Measurements from ENCODE around the gene SLC4A9.
"Not testable (repeated sequence)": the region's sequence is repeated elsewhere in the genome, so short reads cannot be mapped to it uniquely, and the experiment has no call there.

SLC4A9 gene

GRCh38 chr5:140338908-140339307, 21.1 kb upstream of the SLC4A9 start:
- no peak for DNase-seq

DNA sequence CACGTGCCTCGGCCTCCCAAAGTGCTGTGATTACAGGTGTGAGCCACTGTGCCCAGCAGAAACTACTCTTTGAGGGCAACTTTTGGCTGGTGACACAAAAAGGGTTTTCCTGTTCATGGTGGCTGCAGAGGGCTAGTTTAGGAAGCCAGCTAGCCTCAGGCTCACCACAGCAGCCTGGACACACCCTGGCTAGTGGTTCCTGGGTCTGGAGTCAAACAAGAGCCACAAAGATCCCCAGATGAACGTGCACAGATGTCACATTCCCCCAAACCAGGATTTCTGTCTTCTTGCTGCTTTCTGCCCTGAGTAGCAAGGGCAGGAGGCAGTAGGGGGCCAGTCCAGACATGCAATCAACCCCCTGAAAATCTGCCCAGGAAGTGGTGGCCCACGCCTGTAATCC, 20.4 kb upstream of the SLC4A9 start:
- no peak for DNase-seq

GRCh38 chr5:140340605-140341121, 19.3 kb upstream of the SLC4A9 start:
- DNase-seq: no peak

GRCh38 chr5:140341591-140341990, 18.4 kb upstream of the SLC4A9 start:
- no peak for DNase-seq

- no peak for DNase-seq
These were observed 17.7 kb upstream of the SLC4A9 start for GRCh38 chr5:140342287-140342686.

DNA sequence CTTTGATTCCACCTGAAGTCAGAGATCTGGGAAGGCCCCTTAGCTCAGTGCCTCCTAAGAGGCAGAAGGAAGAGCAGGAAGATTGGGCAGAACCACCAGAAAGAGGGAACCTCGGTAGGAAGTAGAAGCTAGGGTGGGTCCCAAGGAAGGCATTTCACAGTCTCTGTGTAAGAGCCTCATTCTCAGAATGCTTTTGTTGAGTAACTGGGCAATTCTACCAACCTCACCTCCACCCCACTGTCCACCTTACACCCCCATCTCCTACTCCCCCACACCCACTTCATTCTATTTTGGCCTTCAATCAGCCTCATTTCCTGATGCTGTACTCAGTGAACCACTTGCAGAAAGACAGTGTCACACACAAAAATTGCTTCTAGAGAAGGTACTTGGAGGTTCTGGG, 17.1 kb upstream of the SLC4A9 start:
- no peak for DNase-seq

DNA sequence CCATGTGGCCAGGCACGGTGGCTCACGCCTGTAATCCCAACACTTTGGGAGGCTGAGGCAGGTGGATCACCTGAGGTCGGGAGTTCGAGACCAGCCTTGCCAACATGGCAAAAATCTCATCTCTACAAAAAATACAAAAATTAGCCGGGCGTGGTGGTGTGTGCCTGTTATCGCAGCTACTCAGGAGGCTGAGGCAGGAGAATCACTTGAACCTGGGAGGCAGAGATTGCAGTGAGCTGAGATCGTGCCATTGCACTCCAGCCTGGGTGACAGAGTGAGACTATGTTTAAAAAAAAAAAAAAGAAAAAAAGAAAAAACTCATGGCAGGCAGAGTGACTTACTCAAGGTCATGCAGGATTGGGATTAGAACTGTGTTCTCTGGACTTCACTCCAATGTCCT, 16.1 kb upstream of the SLC4A9 start:
- not testable (repeated sequence) for DNase-seq

- no peak for DNase-seq
These were observed 15.1 kb upstream of the SLC4A9 start for GRCh38 chr5:140344683-140345423.

DNA sequence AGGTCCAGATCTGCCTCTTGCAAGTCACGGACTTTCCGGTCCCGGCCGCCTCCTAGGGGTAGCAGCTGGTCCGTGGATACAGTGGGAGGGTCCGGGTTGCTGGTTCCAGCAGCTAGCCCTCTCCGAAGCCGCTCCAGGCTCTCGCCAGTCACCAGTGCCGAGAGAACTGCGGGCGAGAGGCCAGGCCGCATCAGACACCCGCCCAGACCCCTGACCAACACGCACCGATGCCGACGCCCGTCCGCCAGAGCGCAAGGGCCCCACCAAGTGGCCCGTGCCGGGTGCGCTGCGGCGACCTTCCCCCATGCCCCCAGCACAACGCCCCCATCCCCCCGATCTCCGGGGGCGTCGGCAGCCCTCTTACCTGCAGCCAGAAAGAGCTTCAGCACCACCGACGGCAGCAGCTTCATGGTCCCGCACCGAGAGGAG, 14.1 kb upstream of the SLC4A9 start:
- no peak for DNase-seq

GRCh38 chr5:140346348-140347221, 13.4 kb upstream of the SLC4A9 start, which contains the start of gene HBEGF:
Gene HBEGF, minus strand, starts transcription at chr5:140346603. Its CDS starts 275 bp downstream, at chr5:140346328.
- peak; percentile 48 for DNase-seq

GRCh38 chr5:140347360-140347759, 12.6 kb upstream of the SLC4A9 start:
- DNase-seq: no peak

GRCh38 chr5:140348104-140348503, 11.9 kb upstream of the SLC4A9 start:
- DNase-seq: no peak

GRCh38 chr5:140349244-140349643, 10.8 kb upstream of the SLC4A9 start:
- no peak for DNase-seq

GRCh38 chr5:140351609-140352334, 8.2 kb upstream of the SLC4A9 start:
- peak; percentile 35 for DNase-seq

- DNase-seq: no peak
These were observed 4.4 kb upstream of the SLC4A9 start for GRCh38 chr5:140355546-140355945.

GRCh38 chr5:140356853-140357725, 2.9 kb upstream of the SLC4A9 start:
- DNase-seq: no peak

DNA sequence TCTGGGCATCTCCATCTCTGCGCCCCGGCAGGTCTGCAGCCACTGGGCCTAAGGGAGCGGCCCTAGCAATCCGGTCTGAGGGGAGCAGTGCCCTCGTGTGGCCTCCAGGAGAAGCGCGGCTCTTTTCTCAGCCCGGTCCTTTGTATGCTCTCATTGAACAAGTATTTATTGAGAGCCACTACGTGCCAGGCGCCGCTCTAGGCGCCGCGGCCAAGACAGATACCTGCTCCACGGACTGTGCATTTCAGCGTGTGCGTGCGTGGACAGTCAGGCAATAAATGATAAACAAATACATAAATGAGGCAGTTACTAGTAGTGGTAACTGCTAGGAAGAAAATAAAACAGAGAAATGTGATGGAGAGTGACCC, 2.3 kb upstream of the SLC4A9 start:
- DNase-seq: peak; percentile 69

DNA sequence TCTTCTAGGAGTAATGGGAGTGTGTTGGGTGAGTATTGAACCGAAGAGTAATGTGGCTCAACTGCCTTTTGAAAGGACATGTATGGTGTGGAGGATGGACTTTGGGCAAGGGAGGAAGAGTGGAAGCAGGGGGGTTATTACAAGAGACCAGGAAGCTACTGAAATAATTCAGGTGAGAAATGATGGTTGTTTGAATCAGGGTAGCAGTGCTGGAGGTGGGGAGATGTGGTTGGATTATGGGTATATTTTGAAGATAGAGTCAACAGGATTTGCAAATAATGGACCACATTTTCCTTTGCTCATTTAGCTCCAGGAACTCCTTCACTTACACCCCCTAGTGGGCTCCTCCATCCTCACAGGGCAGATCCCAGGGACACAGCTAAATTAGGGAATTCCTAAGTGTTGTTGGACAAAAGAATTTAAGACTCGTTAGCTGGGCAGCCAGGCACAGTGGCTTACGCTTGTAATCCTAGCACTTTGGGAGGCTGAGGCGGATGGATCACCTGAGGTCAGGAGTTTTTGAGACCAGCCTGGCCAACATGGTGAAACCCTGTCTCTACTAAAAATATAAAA, 1.2 kb upstream of the SLC4A9 start:
- DNase-seq: no peak

DNA sequence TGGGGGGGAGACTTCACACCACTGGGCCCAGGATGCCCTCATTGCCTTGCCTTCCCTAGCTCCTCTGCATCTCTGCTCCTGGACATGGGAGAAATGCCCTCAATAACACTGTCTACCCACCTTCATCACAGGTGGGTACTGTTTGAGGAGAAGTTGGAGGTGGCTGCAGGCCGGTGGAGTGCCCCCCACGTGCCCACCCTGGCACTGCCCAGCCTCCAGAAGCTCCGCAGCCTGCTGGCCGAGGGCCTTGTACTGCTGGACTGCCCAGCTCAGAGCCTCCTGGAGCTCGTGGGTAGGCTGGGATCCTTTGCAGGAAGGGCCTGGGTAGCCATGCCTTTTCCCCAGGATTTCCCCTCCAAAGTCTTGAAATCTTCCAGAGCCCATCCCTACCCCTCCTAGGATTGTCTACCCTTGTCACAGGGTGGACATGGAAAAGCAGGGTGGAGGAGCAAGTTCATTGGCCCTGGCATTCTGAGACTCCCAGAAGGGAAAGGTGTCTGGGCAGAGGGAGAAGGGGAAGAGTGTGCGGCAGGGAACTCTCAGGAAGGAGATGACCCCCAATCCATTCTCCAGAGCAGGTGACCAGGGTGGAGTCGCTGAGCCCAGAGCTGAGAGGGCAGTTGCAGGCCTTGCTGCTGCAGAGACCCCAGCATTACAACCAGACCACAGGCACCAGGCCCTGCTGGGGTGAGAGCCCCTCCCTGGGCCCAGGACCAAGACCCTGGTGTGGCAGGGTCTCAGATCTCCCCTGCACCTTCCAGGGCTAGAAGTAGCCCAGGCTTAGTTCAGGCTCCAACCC, 886 bp downstream of the SLC4A9 start:
- no peak for DNase-seq

DNA sequence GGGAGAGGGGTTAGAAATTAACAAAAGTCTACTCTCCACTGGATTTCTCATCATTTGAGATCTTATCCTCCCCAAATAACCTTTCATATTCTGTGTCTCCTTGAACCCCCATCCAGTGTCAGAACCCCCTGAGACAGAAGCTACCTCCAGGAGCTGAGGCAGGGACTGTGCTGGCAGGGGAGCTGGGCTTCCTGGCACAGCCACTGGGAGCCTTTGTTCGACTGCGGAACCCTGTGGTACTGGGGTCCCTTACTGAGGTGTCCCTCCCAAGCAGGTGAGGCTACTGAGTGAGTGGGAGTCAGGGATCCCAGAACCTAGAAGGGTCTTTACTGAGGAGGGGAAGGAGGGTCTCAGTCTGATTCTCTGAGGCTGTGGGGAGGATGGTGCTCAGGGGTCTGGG, 1.9 kb downstream of the SLC4A9 start:
- no peak for DNase-seq

DNA sequence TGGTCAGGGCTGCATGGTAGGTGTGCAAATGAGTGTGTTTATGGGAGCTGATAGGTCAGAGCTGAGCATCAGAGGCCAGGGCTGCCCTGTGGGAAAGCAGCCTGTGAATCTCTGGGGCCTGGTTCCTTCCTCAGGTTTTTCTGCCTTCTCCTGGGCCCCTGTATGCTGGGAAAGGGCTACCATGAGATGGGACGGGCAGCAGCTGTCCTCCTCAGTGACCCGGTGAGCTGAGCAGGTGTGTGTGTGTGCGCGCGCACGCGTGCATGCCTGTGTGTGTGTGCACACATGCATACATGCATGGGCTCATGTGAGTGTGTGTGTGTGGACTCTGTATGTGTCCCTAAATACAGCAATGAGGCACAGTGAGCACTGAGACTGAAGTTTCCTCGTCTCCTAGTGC, 2.3 kb downstream of the SLC4A9 start:
- no peak for DNase-seq
